HL-60 (cell line): ENCODE measurements around the gene KRR1.
A peak's percentile ranks its signal among the peaks of the same experiment; 100 is the strongest.

Experiments
- DNase-seq, 2 experiments: peaks; one replicate each; pipeline ENCODE4 v3.0.0-alpha.2; 2010 to 2020; ENCODE audit warnings: low read depth in 1 of 2, low spot score in 1 of 2
- H3K27ac ChIP-seq: fragments of 250-450 bp; sonication (Bioruptor Pico); replicated peaks from 2 replicates; pipeline ENCODE4 v1.5.1; 2020; ENCODE audit warnings: mild to moderate bottlenecking, moderate library complexity
- H3K27me3 ChIP-seq: fragments of 250-450 bp; sonication (Bioruptor Pico); 2 replicates; pipeline ENCODE4 v1.5.1; 2021; ENCODE audit warnings: mild to moderate bottlenecking, moderate library complexity; ENCODE audit not compliant: insufficient read depth, poor library complexity, severe bottlenecking
- H3K4me3 ChIP-seq: replicated peaks from 2 replicates; pipeline ENCODE4 v1.5.1; 2011; ENCODE audit warnings: mild to moderate bottlenecking, control low read depth, low read length; ENCODE audit not compliant: insufficient read depth
- GABPA ChIP-seq: IDR thresholded peaks from 2 replicates; pipeline ENCODE4 v1.6.1; 2012; ENCODE audit warnings: low read depth
- POLR2AphosphoS5 ChIP-seq: IDR thresholded peaks from 2 replicates; pipeline ENCODE4 v1.6.1; 2012; ENCODE audit warnings: low read depth
- REST ChIP-seq: IDR thresholded peaks from 2 replicates; pipeline ENCODE4 v1.6.1; 2012; ENCODE audit warnings: low read depth; ENCODE audit not compliant: insufficient replicate concordance
- SPI1 ChIP-seq: IDR thresholded peaks from 2 replicates; pipeline ENCODE4 v1.6.1; 2012; ENCODE audit warnings: low read depth, mild to moderate bottlenecking, borderline replicate concordance
- TF ChIP-seq, protein P1 (sequence below): IDR thresholded peaks from one replicate; pipeline ENCODE4 v1.5.1; 2011; ENCODE audit warnings: low read length, control low read depth, inconsistent platforms; ENCODE audit not compliant: insufficient read depth

The KRR1 gene

DNA sequence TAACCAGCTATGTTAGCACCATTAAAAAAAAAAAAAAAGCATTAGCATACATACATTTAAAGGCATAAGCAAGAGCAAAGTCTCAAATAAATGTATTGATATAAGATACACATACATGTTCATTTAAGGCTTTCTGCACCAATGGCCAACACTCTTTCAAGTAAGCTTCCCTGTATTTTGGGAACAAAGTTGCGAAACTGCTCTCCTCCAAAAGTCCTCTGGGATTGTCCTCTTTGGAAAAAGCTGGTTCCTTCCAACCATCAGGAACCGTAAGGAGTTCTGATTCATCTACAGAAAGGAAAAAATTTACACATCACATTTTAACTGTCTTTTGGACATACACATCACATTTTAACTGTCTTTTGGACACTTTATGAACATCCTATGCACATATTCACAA, 3.2 kb downstream of the KRR1 start:
- TF ChIP-seq, protein P1, sequence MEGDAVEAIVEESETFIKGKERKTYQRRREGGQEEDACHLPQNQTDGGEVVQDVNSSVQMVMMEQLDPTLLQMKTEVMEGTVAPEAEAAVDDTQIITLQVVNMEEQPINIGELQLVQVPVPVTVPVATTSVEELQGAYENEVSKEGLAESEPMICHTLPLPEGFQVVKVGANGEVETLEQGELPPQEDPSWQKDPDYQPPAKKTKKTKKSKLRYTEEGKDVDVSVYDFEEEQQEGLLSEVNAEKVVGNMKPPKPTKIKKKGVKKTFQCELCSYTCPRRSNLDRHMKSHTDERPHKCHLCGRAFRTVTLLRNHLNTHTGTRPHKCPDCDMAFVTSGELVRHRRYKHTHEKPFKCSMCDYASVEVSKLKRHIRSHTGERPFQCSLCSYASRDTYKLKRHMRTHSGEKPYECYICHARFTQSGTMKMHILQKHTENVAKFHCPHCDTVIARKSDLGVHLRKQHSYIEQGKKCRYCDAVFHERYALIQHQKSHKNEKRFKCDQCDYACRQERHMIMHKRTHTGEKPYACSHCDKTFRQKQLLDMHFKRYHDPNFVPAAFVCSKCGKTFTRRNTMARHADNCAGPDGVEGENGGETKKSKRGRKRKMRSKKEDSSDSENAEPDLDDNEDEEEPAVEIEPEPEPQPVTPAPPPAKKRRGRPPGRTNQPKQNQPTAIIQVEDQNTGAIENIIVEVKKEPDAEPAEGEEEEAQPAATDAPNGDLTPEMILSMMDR, result no peak
- no peak for TF ChIP-seq GABPA
- no peak for TF ChIP-seq POLR2AphosphoS5
- TF ChIP-seq REST, result no peak
- TF ChIP-seq SPI1, result no peak
- H3K27me3 ChIP-seq, result no peaks in the 10 kb centered on the region
- DNase-seq, result no peak
- no peak overlapping the region for H3K4me3 ChIP-seq
- no peak overlapping the region for H3K27ac ChIP-seq

GRCh38 chr12:75507086-75507485, 4.3 kb downstream of the KRR1 start:
- Histone ChIP-seq H3K27me3 (no peaks in the 10 kb centered on the region), H3K27ac (no peak overlapping the region), H3K4me3 (no peak overlapping the region)
- TF ChIP-seq, protein P1, result no peak
- TF ChIP-seq REST (no peak), GABPA (no peak), SPI1 (no peak), POLR2AphosphoS5 (no peak)
- no peak for DNase-seq

DNA sequence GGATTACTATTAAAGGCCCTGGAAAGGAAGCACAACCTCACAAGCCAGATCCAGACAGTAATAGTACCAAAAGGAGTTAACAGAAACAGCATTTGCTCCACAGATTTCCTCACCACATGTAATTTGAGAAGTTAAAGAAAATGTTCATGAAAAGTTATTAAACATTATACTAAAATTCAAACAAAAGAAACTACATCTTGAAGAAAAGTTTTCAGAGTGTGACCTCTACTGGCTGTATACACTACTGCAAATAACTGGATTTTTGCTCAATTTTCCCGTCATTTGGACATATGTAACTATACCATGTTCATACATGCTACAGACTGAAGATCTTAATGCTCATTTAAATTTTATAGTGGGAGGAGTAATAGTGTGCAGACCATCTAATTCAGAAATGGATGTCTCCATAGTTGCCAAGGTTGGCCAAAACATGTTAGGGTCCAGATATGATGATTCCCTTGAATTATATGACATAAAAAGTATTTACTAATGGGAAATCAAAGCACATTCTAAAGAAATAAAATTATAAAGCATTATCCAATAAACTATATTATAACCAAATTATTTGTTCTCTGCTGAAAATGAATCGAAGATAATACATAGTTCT, 5.6 kb downstream of the KRR1 start:
- no peak for DNase-seq
- no peak overlapping the region for H3K4me3 ChIP-seq
- no peaks in the 10 kb centered on the region for H3K27me3 ChIP-seq
- H3K27ac ChIP-seq, result no peak overlapping the region
- TF ChIP-seq REST, result no peak
- TF ChIP-seq, protein P1, result peak; percentile 49
- TF ChIP-seq GABPA, result no peak
